ENCODE measurements around the gene EIF4E3. TPM values are rescaled to one million over a fixed set of nuclear protein-coding genes. Genes with fewer than 3 reads are reported as not detected.

EIF4E3 gene
- total and polyA plus RNA-seq, 10 of the 15 experiments (the other 5 are each of a cell fraction or from before 2014, with no cell fraction given), result 0.05 to 0.38 (median 0.16) TPM; not detected in 1

GRCh38 chr3:71651625-71652024, 73.6 kb downstream of the EIF4E3 start (continued):
- no peak for TF ChIP-seq CEBPZ (IDR thresholded peaks at IDR 0.05; ENCODE audit: low read depth, low read length)
- TF ChIP-seq NFYB (IDR thresholded peaks at IDR 0.05; ENCODE audit: insufficient read depth, low read depth, low read length), result no peak
- no peak for TF ChIP-seq ZNF384 (IDR thresholded peaks at IDR 0.05; ENCODE audit: borderline replicate concordance, low read depth, low read length)
- TF ChIP-seq REST (IDR thresholded peaks at IDR 0.05; ENCODE audit: low read depth, low read length), result no peak
- TF ChIP-seq NRF1 (conservative IDR thresholded peaks at IDR 0.05; ENCODE audit: low read depth, low read length), result no peak
- TF ChIP-seq IKZF2 (IDR thresholded peaks at IDR 0.05), result no peak
- TF ChIP-seq TAF1 (IDR thresholded peaks at IDR 0.05; ENCODE audit: borderline replicate concordance, low read depth, low read length), result no peak
- no peak for TF ChIP-seq PML (IDR thresholded peaks at IDR 0.05; ENCODE audit: low read length)
- TF ChIP-seq ZNF274 (IDR thresholded peaks at IDR 0.05; ENCODE audit: insufficient read depth, insufficient read length), result no peak
- TF ChIP-seq HDGF (IDR thresholded peaks at IDR 0.05), result no peak
- no peak for TF ChIP-seq ZBTB11 (CRISPR knock-in tag; IDR thresholded peaks at IDR 0.05)
- no peak for TF ChIP-seq ZBTB4 (CRISPR knock-in tag; IDR thresholded peaks at IDR 0.05)

All from GM12878 (cell line).